Stimulated activated CD8-positive, alpha-beta memory T cell treated with anti-CD3 and anti-CD28 coated beads, Interleukin-2, amount 100 ng/mL, for 1 hour (primary cell): ENCODE measurements around the gene MROH8.

Experiments
- DNase-seq, 2 donors: peaks; one replicate each; pipeline ENCODE4 v3.0.0-alpha.2; 2020; ENCODE audit warnings: low read depth in 2 of 2

Gene MROH8

DNA sequence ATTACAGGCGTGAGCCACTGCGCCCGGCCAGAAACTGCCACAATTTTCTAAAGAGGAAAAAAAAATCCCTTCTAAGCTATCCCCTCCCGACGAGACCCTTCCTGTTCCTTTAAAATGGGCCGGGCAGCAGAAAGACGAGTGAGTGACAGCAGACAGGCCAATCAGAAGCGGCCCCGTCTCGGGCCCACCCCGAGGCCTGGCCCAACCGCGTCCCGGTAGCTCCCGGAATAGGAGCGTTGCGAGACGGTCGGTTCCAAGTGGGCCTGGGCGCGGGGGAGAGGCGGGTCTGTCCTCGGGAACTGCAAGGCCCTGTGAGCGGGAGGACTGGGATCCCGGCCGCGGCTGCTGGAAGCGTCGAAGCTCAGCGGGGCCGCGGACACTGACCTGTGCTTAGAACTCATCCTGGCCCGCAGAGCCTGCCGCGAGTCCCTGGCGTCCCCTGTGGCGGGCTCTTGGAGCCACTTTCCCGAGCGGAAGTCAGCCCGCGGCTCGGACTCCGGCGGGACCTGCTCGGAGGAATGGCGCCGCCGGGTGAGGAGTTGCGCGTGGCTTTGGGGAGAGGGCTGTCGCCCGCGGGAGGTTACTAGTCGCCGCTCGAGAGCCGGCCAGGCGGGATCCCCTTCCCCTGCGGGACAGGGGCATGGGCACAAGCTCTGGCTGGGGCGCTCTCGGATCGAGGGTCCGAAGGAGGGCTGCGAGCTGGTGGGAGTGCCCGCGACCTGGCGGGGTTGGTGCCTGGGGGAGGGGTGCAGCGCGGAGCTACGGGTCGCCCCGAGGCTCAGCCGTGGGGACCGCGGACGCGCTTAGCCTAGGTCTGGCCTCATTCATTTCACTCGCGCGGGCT, at the start of gene MROH8, which contains the start of gene RPN2:
Gene MROH8 (minus strand): TSS at position 710 of the 844 bp plus-strand sequence.
Gene RPN2 (plus strand): TSS at position 492 of the 844 bp plus-strand sequence. CDS start 27 bp downstream, at position 519.
- peak; percentile 88 for DNase-seq

DNA sequence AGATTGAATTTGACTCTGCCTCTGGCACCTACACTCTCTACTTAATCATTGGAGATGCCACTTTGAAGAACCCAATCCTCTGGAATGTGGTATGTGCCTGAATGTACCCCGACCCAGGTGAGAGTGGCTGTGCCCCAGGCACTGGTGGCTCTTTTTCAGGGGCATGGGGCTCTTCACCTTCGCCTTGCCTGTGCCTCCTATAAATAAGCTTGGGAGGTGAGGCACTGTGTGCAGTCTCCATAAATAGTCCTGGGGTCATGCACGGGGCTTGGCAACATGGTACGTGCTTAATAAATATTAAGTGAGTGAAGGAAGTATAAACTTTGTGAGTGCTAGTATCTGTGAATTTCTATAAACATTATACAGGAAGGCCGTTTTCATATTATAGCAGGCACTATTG, 49.3 kb upstream of the MROH8 start:
- no peak for DNase-seq

DNA sequence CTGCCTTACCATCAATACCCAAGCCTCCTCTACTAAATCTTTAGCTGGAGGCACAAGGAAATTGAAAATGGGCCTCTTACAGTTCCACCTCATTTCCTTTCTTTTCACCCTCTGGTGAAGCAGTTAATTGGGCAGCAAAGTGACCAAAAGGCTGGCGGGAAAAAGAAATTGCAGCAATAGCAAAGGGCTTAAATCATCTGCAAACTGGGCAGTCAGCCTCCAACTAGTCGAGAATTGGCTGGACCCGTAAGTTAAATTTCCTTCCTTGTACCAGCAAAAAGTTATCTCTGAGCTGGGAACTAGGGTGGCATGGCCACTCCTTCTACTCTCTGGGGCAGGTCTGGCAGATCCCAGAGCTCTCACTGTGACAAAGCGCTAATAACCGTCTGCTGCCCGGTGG, 48.7 kb upstream of the MROH8 start:
- no peak for DNase-seq

DNA sequence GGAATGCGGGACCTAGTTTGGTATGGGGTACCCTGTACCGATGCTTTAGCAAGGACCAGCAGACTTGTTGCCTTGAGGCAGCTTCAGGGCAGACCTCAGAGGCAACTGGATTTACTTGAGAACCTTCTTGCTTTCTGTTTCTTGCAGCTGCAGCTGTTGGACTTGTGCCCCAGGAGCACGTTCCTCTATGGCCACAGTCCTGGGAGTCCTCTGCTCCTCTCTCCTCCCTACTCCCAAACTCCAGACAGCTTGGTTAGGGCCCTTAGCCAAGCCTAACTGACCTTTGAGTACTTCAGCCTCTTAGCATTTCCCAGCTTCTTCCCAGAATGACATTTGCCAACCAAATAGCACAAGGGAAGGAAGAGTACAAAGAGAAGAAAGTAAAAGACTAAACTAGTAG, 47.5 kb upstream of the MROH8 start:
- DNase-seq = no peak

DNA sequence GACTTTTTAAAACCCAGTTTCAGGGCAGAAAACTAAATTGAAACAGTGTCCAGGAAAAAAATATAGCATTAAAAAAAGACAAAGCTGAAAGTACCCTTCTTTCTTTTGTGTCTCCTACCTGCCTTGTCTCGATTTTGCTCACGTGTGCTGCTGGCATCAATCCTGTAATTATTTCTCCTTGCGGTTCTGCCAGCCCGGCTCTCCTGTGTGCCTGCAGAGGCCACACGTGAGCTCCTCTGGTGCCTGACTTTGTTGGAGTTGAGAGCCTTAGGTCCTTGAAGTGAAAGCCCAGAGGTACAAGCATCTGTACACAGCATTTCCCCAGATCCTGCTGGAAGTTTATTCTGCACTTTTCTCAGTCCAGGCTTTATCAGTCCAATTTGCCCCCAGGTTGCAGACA, 45.8 kb upstream of the MROH8 start:
- no peak for DNase-seq

DNA sequence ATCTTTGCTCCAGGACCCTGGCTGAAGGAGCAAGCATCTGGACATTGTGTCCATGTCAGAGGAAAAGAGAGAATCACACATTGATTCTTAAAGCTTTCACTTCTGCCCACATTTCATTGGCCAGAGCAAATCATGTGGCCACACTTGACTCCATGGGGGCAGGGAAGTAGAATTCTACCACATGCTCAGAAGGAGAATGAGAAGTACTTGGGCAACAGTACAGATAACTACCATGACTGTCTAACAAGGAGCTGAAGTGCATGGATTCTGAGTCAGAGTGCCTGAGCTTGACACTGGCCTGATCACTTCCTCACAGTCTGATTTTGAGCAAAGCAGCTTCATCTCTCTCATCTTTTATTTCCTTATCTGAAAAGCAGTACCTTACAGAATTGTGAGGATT, 43.7 kb upstream of the MROH8 start:
- DNase-seq = no peak

GRCh38 chr20:37222086-37222485, 42.7 kb upstream of the MROH8 start:
- DNase-seq = no peak

GRCh38 chr20:37220731-37221130, 41.4 kb upstream of the MROH8 start:
- no peak for DNase-seq

GRCh38 chr20:37219751-37220668, 40.7 kb upstream of the MROH8 start:
- DNase-seq = no peak

- no peak for DNase-seq
Observed at GRCh38 chr20:37218976-37219375, 39.6 kb upstream of the MROH8 start.

DNA sequence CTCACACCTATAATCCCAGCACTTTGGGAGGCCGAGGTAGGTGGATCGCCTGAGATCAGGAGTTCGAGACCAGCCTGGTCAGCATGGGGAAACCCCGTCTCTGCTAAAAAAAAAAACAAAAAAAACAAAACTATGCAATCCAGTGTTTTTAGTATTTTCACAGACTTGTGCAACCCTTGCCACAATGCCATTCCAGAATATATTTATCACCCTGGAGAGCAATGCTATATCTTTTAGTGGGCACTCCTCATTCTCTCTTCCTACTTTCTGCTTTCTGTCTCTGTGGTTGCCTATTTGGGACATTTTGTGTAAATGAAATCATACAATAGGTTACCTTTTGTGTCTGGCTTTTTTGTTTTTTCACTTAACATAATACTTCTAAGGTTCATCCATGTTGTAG, 39.1 kb upstream of the MROH8 start:
- no peak for DNase-seq

- no peak for DNase-seq
Observed at GRCh38 chr20:37209661-37210314, 30.4 kb upstream of the MROH8 start.

DNA sequence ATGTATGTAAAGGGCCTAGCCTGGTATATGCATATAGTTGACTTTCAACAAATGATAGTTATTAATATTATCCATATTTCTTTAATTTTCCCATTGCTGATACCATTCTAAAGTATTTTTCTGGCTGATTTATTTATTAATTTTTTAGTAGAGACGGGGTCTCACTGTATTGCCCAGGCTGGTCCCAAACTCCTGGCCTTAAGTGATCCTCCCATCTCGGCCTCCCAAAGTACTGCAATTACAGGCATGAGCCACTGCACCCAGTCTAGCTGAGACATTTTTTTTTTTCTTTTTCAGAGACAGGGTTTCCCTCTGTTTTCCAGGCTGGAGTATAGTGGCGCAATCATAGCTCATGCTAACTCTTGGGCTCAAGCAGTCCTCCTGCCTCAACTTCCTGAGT, 29.8 kb upstream of the MROH8 start:
- no peak for DNase-seq

GRCh38 chr20:37207171-37207570, 27.8 kb upstream of the MROH8 start:
- DNase-seq = no peak

DNA sequence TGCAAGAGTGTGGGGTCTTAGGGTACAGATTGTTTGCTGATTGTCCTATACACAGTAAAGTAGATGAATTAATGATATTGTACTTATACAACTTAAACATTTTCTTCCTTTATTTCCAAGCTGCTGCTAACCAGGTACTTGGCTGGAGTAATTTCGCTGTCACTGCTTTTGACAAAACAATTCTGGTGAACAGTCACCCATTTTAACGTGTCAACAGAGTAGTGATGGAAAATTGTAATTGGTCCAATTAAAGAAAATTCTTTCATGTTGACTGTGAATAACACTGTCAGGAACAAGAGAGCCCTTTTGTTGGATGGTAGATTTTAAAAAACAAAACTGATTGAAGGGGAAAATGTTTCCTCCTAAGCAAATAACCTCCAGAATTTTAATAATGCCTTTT, 26.4 kb upstream of the MROH8 start:
- no peak for DNase-seq

DNA sequence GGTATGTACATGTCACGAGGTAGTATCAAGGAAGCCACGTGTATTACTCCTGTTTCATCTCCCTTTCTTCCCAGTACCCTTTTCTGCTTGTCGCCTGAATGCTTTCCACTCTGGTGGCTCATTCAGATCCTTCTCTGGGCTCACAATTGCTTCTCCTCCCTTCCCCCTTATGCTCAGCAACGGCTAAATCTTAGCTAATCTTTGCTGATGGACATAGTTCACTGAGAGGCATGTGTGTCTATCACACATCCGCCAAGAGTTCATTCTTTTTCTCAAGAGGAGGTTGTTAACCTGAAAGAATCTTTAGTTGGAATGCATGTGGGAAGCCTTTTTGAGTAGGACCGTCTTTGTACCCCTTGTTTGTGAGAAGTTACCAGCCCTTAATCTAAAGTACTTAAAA, 25.8 kb upstream of the MROH8 start:
- DNase-seq = no peak

GRCh38 chr20:37204056-37204455, 24.7 kb upstream of the MROH8 start:
- DNase-seq = no peak

- no peak for DNase-seq
Observed at GRCh38 chr20:37202267-37202943, 23.1 kb upstream of the MROH8 start.

DNA sequence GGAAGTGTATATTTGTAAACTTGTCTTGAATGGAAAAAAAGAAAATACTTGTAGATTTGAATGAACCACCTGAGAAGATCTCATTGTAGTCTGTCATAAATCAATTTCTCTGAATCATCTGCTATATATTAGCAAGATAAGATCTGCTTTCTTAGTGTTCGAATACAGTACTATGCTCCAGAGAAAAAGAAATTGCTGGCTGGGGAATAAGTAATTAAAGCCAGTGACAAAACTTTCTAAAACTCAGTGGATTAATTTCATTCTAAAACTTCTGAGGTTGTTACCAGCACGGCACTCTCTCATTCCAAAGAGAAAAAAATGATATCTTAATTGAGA, 22.4 kb upstream of the MROH8 start:
- no peak for DNase-seq

GRCh38 chr20:37200926-37201826, 21.8 kb upstream of the MROH8 start:
- no peak for DNase-seq

DNA sequence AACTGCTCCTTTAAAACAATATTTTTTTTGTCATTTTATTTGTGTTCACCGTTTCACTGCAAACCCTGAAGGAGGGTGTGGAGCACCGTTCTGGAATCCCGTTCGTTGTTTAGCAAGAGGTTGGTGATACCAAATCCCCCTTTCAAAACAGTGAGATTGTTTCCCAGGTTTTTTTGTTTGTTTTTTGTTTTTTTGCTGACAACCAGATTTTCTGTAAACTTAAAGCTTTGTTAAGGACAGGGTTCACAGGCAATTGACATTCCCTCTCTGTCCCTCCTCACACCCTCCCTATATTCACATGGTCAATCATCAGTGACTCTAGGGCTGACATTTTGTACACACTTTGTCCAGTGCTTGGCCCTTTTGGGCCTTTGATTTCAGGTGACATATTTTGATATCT, 21.0 kb upstream of the MROH8 start:
- no peak for DNase-seq
